GM12878 (cell line): ENCODE measurements around the gene ARL2. TPM values are rescaled to one million over a fixed set of nuclear protein-coding genes. Genes with fewer than 3 reads are reported as not detected.

ENCODE experiments used
- BHLHE40 ChIP-seq, 2 experiments: fragments of 450-650 bp in 1 of 2; IDR thresholded peaks; 2 replicates each; pipeline ENCODE4 v1.6.1; 2011 to 2017; ENCODE audit warnings: low read depth in 2 of 2, borderline replicate concordance in 1 of 2, improper control_type of control experiment in 1 of 2, low read length in 1 of 2, mild to moderate bottlenecking in 1 of 2
- CBFB ChIP-seq: IDR thresholded peaks from 2 replicates; pipeline ENCODE4 v1.6.1; 2016; ENCODE audit warnings: antibody characterized with exemption, low read depth
- EED ChIP-seq: sonication (generic); IDR thresholded peaks from 2 replicates; pipeline ENCODE4 v1.6.1; 2016; ENCODE audit warnings: antibody characterized with exemption, low read depth
- HDGF ChIP-seq: fragments of 450-650 bp; IDR thresholded peaks from 2 replicates; pipeline ENCODE4 v1.6.1; 2016; ENCODE audit warnings: antibody characterized with exemption
- IKZF1 ChIP-seq: fragments of 450-650 bp; conservative IDR thresholded peaks from 2 replicates; pipeline ENCODE4 v1.6.1; 2017; ENCODE audit warnings: antibody characterized with exemption, mild to moderate bottlenecking
- LARP7 ChIP-seq: fragments of 450-650 bp; IDR thresholded peaks from 2 replicates; pipeline ENCODE4 v1.6.1; 2017; ENCODE audit warnings: mild to moderate bottlenecking
- MEF2B ChIP-seq: fragments of 450-650 bp; IDR thresholded peaks from 2 replicates; pipeline ENCODE4 v1.6.1; 2018; ENCODE audit warnings: mild to moderate bottlenecking, moderate library complexity; ENCODE audit not compliant: partially characterized antibody, poor library complexity, severe bottlenecking
- MYB ChIP-seq: fragments of 150-350 bp; IDR thresholded peaks from 2 replicates; pipeline ENCODE4 v1.6.1; 2014; ENCODE audit warnings: mild to moderate bottlenecking, low read depth, low read length, borderline replicate concordance
- SIX5 ChIP-seq: IDR thresholded peaks from 2 replicates; pipeline ENCODE4 v1.6.1; 2011; ENCODE audit warnings: mild to moderate bottlenecking, low read depth, low read length, moderate library complexity; ENCODE audit not compliant: severe bottlenecking
- SP1 ChIP-seq: IDR thresholded peaks from one replicate; pipeline ENCODE4 v1.6.1; 2011; ENCODE audit warnings: low read depth, low read length
- STAT3 ChIP-seq: IDR thresholded peaks from 2 replicates; pipeline ENCODE4 v1.6.1; 2011; ENCODE audit warnings: low read depth, low read length, improper control_type of control experiment
- YY1 ChIP-seq: IDR thresholded peaks from 2 replicates; pipeline ENCODE4 v1.6.1; 2011; ENCODE audit warnings: low read depth, mild to moderate bottlenecking, low read length
- ZNF687 ChIP-seq: fragments of 450-650 bp; IDR thresholded peaks from 2 replicates; pipeline ENCODE4 v1.6.1; 2017; ENCODE audit warnings: mild to moderate bottlenecking, moderate library complexity
- polyA plus RNA-seq, 11 experiments: library from polyadenylated mRNA; depleted of rRNA in 4 of 11; unstranded in 6 of 11; stranded (reverse) in 5 of 11; fragments of >200 nt; fragmentation: Nextera tagmentation in 4 of 11; fragmentation: Illumina TruSeq in 1 of 11; extraction: Ambion mirVana in 4 of 11; extraction: Trizol in 1 of 11; gene quantifications; 1 replicate in 1 of 11; 2 replicates in 10 of 11; pipeline versions ENCODE4 v1.2.1 to v1.2.3, GENCODE V29; 2011 to 2016; ENCODE audit warnings: inconsistent platforms in 2 of 11, missing spikeins in 2 of 11, low read depth in 1 of 11
- total RNA-seq, 4 experiments: library from RNA; depleted of rRNA in 3 of 4; stranded (reverse); fragments of >200 nt in 3 of 4; fragmentation: Illumina TruSeq in 1 of 4; extraction: Trizol in 1 of 4; gene quantifications; 2 replicates each; pipeline versions ENCODE4 v1.2.1 to v1.2.3, GENCODE V29; 2013 to 2021

The ARL2 gene
- total and polyA plus RNA-seq, 10 of the 15 experiments (the other 5 are each of a cell fraction or from before 2014, with no cell fraction given): 4.1 to 138 (median 73.4) TPM

GRCh38 chr11:65067446-65067845 lies 53.5 kb downstream of the ARL2 start (continued):
- no peak; the same call in 1 of the 2 replicates for TF ChIP-seq LARP7
- TF ChIP-seq HDGF: no peak
- no peak for TF ChIP-seq MYB
- TF ChIP-seq MEF2B: no peak
- TF ChIP-seq IKZF1: peak; percentile 62
- peak; percentile 86 for TF ChIP-seq ZNF687
- TF ChIP-seq YY1: no peak
- TF ChIP-seq EED: peak; percentile 89
- no peak for TF ChIP-seq CBFB
- peak in 1 of 2 experiments; percentile 37; a peak in 1 of 4 replicates for TF ChIP-seq BHLHE40 (IDR thresholded peaks at IDR 0.05; ENCODE audit: borderline replicate concordance in 1 of 2, low read depth in 2 of 2, low read length in 1 of 2)
- TF ChIP-seq SP1: peak; percentile 12
- TF ChIP-seq STAT3: no peak
- no peak for TF ChIP-seq SIX5
